HG03108 (cell line): ENCODE data around the gene KRT38.
"Not testable (repeated sequence)": the region's sequence is repeated elsewhere in the genome, so short reads cannot be mapped to it uniquely, and the experiment has no call there.

Source experiments
- ATAC-seq: cut with Tn5 transposase; IDR thresholded peaks from one replicate; pipeline ENCODE4 v1.9.1; 2021; ENCODE audit warnings: moderate library complexity; ENCODE audit not compliant: unreplicated experiment

Gene KRT38

DNA sequence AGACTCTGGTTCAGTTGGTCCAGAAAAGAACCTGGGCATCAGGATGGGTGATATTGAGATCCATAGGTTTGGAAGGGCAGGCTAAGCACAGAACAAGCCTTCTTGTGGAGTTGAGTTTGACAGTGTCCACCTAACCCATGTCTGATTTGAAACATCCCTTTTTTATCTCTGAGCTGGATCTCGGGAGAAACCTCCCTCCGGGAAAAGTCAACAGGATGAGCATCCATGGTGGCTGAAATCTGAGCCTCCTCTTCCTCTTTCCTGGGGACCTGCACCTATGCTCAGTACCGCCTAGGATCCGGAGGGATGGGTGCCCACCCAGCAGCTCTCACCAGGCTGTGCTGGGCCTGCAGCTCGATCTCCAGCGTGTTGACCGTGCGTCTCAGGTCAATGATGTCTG, 23.0 kb upstream of the KRT38 start:
- ATAC-seq: no peak

DNA sequence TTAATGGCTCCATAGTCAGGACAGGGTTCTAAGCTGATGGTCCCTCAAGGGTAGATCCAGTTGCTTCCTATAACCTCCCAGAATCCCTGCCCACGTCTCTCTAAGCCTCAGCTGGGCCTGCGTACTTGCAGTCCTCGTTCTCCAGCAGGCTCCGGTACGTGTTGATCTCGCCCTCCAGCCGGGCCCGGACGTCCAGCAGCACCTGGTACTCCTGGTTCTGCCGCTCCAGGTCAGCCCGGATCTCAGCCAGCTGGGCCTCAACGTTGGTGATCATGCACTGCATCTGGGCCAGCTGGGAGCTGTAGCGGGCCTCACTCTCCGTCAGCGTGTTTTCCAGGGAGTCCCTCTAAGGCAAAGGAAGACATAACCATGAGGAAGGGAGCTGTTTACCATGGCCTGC, 21.9 kb upstream of the KRT38 start:
- no peak for ATAC-seq

DNA sequence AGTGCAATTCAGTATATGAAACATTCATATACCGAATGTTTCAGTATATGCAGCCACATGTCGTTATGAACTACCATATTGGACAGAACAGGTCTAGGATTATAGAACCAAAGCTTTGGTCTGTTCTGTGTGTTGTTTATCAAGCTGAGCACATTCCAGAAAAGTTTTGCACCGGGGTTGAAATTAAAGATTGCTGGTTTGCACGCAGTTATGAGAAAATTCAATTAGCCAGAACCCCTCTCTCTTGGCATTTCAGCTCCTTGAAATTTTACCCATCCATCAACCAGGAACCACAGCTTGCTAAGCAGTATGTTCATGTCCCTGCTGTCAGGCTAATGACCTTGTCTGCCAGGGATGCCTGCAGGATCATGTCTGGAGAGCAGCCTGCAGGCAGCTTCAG, 16.9 kb upstream of the KRT38 start:
- no peak for ATAC-seq

DNA sequence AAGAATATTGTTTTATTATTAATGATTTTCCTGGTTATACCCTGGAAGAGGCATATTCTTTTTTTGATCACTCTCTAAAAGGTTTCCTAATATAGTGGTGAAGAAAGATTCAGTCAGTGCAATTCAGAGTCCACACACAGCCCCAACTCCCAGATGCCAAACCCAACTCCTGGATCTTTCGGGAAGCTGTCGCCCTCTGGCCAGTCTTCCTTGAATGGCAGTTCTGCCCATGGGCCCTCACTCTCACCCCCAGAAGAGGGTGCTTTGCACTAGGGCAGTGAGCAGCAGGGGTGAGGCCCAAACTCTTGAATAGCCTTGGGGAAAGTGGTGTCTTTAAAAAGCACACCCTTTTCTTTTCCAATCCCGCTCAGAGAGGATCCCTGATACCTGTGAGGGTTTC, 15.4 kb upstream of the KRT38 start:
- no peak for ATAC-seq

DNA sequence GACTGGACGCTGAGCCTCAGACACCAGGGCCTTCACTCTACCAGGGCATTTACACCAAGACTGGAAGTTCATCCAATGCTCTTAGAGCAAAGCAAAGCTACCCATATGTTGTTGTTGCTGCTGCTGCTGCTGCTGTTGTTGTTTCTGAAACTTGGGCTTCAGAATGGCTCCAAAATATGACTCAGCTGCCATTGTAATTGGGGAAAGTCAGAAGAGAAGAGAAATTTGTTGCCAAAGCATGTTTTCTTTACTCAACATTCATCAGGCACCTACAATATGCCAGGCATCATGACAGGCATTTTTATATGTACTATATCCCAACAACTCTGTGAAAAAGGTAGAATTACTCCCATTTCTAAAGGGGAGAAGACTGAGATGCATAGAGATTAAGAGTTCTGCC, 14.5 kb upstream of the KRT38 start:
- no peak for ATAC-seq

DNA sequence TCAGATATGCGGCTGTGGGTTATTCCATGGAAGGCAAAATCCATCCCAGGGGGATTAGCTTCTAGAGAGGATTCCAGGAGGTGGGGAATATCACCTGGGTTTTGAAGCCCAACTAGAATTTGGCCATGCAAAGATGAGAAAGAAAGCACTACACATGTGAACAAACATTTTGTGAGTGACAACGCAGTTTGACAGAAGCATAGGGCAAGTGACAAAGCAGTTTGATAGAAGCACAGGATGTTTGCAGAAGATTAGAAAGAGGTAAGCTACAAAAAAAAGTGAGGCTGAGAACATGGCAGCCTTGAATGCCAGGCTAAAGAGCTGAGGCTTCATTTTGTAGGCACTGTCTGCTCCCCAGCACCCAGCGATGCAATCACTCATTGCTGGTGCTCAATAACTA, 12.3 kb upstream of the KRT38 start:
- ATAC-seq: no peak

DNA sequence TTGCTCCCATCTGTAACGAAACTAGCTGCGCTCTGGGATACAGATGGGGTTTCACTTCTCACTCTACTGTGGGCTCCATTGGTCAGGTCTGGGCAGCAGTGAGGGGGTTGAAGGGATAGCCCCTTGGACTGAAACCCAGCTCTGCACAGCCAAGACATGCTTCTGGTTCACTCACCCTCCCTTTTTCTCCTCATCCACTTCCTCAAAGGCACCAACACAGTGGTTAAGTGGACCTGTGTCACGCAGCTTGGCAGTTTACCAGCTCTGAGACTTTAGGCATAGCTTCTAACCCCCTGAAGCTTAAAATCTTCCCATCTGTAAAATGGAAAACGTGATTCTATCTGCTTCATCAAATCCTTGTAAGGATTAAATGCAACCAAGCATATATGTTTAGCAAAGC, 11.5 kb upstream of the KRT38 start:
- ATAC-seq: no peak

DNA sequence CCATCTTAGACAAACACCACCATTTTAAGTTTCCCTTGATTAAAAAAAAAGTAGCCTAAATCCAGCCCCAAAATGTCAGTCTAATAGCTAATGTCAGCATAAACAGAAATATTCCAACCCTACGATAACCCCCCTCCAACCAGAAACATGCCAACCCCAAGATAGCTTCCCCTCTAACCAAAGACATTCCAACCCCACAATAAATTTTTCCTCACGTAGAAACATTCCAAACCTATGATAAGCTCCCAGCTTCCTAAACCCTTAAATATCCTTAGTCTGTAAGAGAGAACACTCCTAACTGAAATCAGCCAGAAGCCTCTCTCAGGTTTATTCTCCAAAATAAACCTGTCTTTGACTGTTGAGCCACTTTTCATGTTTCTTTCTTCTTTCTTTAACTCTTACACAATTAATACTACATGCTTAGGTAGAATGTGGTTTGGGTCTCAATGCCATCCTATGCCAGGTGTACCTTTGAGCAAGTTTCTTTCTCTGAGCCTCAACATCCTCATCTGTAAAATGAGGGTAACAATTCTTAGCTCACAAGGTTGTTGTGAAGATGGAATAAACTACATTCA, 10.5 kb upstream of the KRT38 start:
- no peak for ATAC-seq

DNA sequence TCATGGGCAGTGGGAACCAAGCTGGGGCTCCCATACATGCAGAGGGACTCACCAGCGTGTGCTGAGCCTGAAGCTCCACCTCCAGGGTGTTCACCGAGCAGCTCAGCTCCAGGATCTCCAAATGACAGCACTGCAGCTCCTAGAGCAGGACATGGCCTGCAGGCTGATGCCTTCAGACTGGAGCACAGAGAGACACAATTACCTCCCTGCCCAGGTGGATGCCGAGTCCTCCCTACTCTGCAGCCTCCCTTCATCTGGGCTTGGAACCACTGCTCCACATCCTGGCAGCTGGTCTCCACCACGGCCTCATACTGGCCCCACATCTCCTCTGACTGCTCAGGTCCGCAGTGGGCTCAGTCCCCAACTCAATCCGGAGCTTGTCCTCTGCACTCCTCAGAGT, 8.2 kb upstream of the KRT38 start:
- no peak for ATAC-seq

DNA sequence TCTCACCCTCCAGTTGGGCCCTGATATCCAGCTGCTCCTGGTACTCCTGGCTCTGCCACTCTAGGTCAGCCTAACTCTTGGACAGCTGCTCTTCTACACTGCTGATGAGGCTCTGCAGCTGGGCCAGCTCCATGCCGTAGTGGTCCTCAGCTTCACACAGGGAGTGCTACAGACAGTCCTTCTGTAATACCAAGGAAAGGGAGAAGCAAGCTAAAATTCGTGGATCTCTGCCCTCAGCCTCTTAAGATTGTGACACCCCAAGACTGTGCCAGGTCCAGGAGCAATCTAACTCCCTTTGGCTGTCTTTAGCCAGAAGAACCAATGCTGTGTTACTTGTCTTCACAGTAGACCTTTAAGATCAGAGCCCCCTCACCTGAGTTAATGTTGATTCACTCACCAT, 7.7 kb upstream of the KRT38 start:
- no peak for ATAC-seq

DNA sequence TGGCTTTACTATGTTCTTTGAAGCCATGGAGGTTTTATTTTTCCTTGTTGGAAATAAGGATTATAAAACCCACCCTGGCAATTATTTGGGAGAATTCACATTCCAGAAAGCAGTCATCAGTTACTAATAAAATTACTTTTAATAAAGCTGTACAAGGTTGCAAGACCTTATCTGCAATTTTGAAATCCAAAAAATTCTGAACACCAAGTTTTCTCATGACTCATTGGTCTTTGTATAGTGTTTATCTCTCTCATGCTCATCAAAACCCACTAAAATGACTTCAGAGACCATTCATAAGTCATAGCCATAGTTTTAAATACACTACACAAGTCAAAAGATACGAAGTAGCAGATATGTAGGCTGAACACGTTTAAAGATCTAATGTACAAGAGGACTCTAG, 6.0 kb upstream of the KRT38 start:
- no peak for ATAC-seq

DNA sequence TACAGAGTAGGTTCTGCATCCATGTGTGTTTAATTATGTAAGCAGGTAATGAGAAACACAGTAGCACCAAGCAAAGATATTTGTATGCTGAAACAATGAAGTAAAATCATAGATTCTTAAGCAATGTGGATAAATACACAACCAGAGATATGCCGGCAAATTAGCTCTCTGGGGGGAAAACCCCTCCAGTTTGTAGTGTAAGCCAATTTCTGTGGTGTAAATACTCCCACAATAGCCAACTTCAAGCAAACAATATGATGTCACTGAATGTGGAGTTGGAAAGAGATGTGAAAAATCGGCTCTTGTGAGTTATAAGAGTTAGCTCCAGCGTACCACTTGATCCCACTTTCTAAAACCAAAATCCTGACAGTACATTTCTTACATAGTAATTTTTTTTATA, 3.9 kb upstream of the KRT38 start:
- ATAC-seq: no peak

DNA sequence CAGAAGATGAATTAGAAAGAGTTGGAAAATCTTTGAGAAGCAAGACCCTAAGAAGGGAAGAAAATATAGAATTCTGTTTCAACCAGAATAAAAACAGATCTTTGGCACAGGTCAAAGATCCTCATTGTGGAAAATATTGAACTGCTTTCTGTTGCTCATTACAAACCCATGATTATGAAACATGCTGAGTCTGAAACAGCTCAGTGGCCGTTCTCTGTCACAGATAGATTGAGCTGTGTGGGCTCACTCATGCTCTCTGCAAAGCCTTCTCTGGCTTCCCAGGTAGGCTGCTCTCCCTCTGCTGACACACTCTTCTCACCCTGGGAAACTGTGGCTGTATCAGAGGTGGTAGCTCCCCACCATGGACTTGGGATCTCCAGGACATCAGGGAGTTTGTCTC, 3.4 kb upstream of the KRT38 start:
- ATAC-seq: no peak

DNA sequence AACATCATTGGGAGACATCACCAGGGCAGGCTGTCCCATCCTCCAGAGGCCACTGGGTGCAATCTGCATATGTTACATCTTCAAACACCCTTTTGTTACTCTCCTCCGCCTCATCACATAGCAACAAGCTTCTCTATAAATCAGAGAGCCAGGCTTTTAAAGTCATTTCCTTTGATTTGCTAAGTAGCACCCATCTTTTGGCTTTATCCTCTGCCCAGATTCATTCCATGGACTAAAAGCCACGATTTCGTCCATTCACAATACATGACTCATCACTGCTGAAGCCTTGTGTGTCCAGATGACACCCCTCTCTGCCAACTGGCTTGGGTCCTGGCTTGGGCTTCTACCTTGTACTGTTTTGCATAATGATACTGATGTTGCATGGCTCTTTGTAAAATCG, 2.0 kb upstream of the KRT38 start:
- no peak for ATAC-seq

DNA sequence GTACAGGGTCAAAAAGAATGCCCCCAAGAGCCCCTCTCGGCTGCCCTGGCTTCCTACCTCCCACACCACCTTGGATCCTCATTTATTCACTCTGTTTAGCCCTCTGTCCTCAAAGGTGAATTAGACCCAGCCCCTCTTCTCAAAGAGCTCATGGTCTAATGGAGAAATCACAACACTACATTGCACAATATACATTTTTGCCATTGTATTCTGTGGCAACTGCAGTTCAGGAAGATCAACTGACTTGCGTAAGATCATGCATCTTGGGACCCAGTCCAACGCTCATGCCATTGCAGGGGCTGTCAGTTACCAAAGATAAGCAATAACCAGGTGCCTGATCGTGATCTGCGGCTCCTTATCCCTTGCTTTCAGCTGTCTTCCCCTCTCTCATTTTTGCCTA, 1.4 kb downstream of the KRT38 start:
- ATAC-seq: no peak

DNA sequence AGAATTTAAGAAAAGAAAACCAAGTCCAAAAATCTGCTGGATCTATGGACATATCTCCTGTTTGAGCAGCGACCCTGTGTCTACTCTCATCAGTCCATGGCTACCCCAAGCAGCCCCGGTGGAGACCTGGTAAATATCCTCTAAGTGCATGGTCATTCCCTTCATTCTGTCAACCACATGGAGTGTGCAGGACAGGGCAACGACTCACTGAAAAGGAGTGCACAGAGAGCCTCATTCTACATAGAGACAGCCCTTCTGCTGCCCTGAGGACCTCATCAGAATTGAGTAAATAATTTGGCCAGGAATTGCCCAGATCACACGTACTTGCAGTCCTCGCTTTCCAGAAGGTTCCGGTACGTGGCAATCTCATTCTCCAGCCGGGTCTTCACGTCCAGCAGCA, 3.0 kb downstream of the KRT38 start:
- ATAC-seq: no peak

DNA sequence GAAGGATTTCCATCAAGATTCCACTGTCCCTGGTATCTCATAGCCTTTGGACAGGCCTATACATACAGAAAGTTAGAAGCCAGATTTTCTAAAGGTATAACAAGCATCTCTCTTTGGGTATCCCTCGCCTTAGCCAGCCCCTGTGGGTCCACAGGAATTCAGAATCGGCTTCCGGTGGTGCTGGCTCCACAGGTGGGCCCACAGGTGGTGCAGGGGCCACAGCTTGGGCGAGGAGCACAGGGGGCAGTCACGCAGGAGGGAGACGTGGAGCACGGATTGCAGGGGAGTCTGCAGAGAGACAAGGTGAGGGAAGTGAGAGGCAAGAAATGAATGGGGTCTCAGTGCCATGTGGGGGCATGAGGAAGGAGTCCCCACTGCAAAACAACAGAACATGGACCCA, 3.5 kb downstream of the KRT38 start:
- no peak for ATAC-seq

DNA sequence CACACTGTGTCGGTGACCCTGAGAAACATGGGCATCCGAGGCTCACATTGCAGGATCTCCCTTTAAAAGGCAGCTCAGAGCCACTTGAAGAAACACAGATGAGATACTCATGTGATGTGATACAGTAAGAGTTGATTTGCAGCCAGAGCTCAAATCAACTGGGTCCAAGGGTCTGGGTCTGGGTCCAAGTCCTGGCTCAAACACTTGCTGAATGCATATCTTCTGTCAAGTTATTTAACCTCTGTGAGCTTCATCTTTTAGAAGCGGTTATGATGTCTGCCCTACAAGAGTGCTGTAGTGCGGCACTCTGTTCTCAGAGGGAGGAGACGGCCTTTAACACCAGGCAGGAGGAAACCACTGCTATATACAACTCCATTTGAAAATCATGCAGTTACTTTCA, 6.4 kb downstream of the KRT38 start:
- ATAC-seq: no peak

DNA sequence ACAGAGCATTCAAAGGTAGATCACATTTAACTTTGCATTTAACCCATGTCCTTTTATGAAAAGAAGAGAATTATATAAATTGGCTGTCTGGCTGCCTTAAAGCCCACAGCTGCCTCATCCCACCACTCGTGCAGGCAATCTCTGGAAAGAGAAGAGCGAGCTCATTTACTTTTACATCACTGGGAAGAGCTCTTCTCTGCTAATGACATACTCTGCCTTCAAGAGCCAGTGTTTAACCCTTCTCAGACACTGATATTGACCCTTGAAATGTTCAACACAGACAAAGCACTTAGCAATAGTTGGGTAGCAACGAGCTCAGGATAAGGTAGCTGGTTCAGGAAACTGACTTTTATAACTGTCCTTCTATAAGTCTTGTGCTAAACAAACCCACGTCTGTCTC, 6.8 kb downstream of the KRT38 start:
- no peak for ATAC-seq

DNA sequence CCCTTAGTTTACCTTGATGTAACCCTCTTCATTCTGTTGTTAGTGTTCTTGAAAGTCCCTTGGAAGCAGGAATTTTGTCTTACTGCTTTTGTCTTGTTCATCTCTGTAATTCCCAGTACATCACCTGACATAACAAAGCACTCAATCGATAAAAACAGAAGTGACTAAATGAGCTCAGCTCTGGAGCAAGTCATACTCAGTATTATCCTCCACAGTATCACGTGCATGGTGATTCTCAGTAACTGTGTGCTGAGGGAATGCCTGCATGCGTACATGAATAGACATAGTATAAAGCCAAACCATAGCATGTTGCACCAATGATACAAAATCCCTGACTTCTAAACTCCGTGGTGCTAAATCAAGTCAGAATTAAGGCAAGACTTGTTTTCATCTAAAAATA, 7.2 kb downstream of the KRT38 start:
- ATAC-seq: no peak

DNA sequence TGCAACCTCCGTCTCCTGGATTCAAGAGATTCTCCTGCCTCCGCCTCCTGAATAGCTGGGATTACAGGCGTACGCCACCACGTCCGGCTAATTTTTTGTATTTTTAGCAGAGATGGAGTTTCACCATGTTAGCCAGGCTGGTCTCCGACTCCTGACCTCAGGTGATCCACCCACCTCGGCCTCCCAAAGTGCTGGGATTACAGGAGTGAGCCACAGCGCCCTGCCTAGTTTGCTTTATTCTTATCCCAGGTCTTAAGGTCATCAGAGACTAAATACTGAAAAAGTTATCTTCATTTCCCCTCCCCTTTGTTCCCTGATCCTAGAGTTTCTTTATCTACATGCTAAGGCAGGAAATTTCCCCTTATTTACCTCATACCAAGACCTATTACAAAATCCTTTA, 10.4 kb downstream of the KRT38 start:
- ATAC-seq: not testable (repeated sequence)

DNA sequence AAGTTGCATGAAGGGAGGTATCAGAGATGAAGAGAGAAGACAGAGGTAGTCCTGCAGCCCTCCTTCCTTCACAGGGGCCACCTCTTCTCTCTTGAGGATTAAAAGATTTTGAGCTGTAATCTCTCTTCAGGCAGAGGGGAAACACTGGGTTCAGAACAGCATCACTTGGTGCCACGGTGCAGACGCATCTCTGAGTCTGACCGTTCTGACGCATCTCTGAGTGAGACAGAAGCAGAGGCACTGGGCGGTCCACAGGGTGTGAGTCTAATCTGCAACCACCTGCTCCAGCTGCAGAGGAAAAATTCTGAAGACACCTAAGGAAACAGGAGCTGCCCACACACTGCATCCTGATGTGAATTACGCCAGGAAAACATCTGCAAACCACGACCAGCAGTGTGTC, 11.1 kb downstream of the KRT38 start:
- no peak for ATAC-seq

DNA sequence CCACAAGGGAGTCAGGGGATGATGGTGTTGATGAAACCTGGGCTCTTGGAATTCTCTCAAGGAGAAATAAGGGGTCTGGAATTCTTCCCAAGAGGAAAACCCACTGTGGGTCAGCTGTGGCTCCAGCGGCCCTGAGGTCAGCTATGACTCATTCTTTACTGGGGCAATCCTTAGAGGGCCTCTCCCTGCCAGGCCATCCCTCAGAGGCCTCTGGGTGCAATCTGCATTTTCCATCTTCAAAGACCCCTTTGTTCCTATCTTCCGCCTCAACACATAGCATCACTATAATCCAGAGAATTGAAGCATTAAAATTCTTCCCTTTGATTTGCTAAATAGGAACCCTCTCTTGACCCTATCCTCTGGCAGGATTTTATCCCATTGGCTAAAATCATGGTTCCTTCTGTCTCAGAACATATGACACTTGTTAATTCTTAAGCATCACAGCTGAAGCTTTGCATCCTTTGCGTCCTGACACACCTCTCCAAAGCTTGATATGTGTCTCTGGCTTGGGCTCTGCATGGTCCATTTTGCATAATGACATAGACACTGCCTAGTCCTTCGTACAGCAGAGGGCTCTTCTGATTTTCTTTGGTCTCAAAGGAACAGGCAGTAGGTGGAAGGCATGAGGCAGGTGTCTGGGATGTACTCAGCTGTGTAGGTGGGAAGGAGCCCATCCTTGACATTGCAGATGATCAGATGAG, 12.0 kb downstream of the KRT38 start:
- no peak for ATAC-seq
